MM.1S (cell line): ENCODE results near the gene TM7SF3.

ENCODE experiments used
- DNase-seq: peaks from one replicate; pipeline ENCODE4 v3.0.0-alpha.2; 2015
- H2AFZ ChIP-seq: fragments of 300-600 bp; sonication (generic); 2 replicates; pipeline ENCODE4 v1.6.0; 2016; ENCODE audit warnings: antibody characterized with exemption, low read length
- H3F3A ChIP-seq: fragments of 300-600 bp; sonication (generic); 2 replicates; pipeline ENCODE4 v1.6.1; 2016; ENCODE audit warnings: mild to moderate bottlenecking, antibody characterized with exemption, low read length, moderate library complexity, mixed read lengths; ENCODE audit not compliant: insufficient read depth
- H3K27ac ChIP-seq: fragments of 300-600 bp; sonication (generic); 2 replicates; pipeline ENCODE4 v1.5.1; 2016; ENCODE audit warnings: mild to moderate bottlenecking, low read length
- H3K27me3 ChIP-seq: fragments of 300-600 bp; sonication (generic); replicated peaks from 2 replicates; pipeline ENCODE4 v1.6.0; 2016; ENCODE audit warnings: low read length; ENCODE audit not compliant: insufficient read depth
- H3K36me3 ChIP-seq: fragments of 300-600 bp; sonication (generic); replicated peaks from 2 replicates; pipeline ENCODE4 v1.6.1; 2016; ENCODE audit warnings: mild to moderate bottlenecking, low read length, mixed read lengths; ENCODE audit not compliant: insufficient read depth
- H3K4me1 ChIP-seq: fragments of 300-600 bp; sonication (generic); 2 replicates; pipeline ENCODE4 v1.6.1; 2016; ENCODE audit warnings: low read length, mixed read lengths
- H3K4me2 ChIP-seq: fragments of 300-600 bp; sonication (generic); 2 replicates; pipeline ENCODE4 v1.6.0; 2016; ENCODE audit warnings: low read depth, low read length
- H3K4me3 ChIP-seq: fragments of 300-600 bp; sonication (generic); 2 replicates; pipeline ENCODE4 v1.5.1; 2016; ENCODE audit warnings: low read length, mixed read lengths
- H3K79me2 ChIP-seq: fragments of 300-600 bp; sonication (generic); 2 replicates; pipeline ENCODE4 v1.6.1; 2016; ENCODE audit warnings: mixed run types, low read length, mixed read lengths
- H3K9ac ChIP-seq: fragments of 300-600 bp; sonication (generic); 2 replicates; pipeline ENCODE4 v1.6.1; 2016; ENCODE audit warnings: low read length, mixed read lengths
- H3K9me2 ChIP-seq: fragments of 300-600 bp; sonication (generic); replicated peaks from 2 replicates; pipeline ENCODE4 v1.6.1; 2016; ENCODE audit warnings: mild to moderate bottlenecking, low read length, mixed read lengths; ENCODE audit not compliant: insufficient read depth
- H3K9me3 ChIP-seq: fragments of 300-600 bp; sonication (generic); replicated peaks from 2 replicates; pipeline ENCODE4 v1.6.1; 2016; ENCODE audit warnings: mild to moderate bottlenecking, low read length, mixed read lengths; ENCODE audit not compliant: insufficient read depth
- H4K20me1 ChIP-seq: fragments of 300-600 bp; sonication (generic); 2 replicates; pipeline ENCODE4 v1.6.1; 2016; ENCODE audit warnings: mild to moderate bottlenecking, low read length, moderate library complexity, mixed read lengths; ENCODE audit not compliant: insufficient read depth
- EZH2 ChIP-seq: fragments of 300-600 bp; sonication (generic); optimal IDR thresholded peaks from 2 replicates; pipeline ENCODE3; 2017; ENCODE audit warnings: low read depth, mild to moderate bottlenecking, antibody characterized with exemption, low read length, mixed read lengths
- EZH2phosphoT487 ChIP-seq: fragments of 300-600 bp; sonication (generic); IDR thresholded peaks from 2 replicates; pipeline ENCODE4 v1.6.1; 2018; ENCODE audit warnings: antibody characterized with exemption, low read length
- TF ChIP-seq, protein P1 (sequence below): fragments of 300-600 bp; sonication (generic); IDR thresholded peaks from 2 replicates; pipeline ENCODE4 v1.5.1; 2016; ENCODE audit warnings: antibody characterized with exemption, low read length, mixed read lengths

Gene TM7SF3

DNA sequence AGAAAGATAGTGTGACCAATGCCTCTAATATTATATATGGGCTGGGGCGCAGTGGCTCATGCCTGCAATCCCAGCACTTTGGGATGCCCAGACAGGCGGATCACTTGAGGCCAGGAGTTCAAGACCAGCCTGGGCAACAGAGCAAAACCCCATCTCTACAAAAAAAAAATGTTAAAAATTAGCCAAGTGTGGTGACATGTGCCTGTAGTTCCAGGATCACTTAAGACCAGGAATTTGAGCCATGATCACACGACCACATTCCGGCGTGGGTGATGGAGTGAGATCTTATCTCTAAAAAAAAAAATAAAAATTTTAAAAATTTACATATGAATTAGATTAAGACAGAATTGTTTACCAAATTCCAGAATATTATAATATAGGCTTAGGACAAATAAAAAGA, 12.0 kb downstream of the TM7SF3 start:
- Histone ChIP-seq H3F3A (no peaks in the 10 kb centered on the region), H3K27ac (no peak overlapping the region), H3K4me1 (no peaks in the 10 kb centered on the region), H3K9me2 (no peaks in the 10 kb centered on the region), H3K4me2 (no peak overlapping the region), H3K36me3 (no peaks in the 10 kb centered on the region), H2AFZ (no peak overlapping the region), H3K79me2 (peaks cover 19% of the 10 kb centered on the region; the same call in 1 of the 2 replicates), H3K9ac (no peak overlapping the region), H3K9me3 (no peaks in the 10 kb centered on the region), H4K20me1 (no peaks in the 10 kb centered on the region), H3K4me3 (no peak overlapping the region), H3K27me3 (no peaks in the 10 kb centered on the region)
- DNase-seq, result no peak
- TF ChIP-seq, protein P1, sequence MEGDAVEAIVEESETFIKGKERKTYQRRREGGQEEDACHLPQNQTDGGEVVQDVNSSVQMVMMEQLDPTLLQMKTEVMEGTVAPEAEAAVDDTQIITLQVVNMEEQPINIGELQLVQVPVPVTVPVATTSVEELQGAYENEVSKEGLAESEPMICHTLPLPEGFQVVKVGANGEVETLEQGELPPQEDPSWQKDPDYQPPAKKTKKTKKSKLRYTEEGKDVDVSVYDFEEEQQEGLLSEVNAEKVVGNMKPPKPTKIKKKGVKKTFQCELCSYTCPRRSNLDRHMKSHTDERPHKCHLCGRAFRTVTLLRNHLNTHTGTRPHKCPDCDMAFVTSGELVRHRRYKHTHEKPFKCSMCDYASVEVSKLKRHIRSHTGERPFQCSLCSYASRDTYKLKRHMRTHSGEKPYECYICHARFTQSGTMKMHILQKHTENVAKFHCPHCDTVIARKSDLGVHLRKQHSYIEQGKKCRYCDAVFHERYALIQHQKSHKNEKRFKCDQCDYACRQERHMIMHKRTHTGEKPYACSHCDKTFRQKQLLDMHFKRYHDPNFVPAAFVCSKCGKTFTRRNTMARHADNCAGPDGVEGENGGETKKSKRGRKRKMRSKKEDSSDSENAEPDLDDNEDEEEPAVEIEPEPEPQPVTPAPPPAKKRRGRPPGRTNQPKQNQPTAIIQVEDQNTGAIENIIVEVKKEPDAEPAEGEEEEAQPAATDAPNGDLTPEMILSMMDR, result no peak
- TF ChIP-seq EZH2phosphoT487 (no peak), EZH2 (no peak)

DNA sequence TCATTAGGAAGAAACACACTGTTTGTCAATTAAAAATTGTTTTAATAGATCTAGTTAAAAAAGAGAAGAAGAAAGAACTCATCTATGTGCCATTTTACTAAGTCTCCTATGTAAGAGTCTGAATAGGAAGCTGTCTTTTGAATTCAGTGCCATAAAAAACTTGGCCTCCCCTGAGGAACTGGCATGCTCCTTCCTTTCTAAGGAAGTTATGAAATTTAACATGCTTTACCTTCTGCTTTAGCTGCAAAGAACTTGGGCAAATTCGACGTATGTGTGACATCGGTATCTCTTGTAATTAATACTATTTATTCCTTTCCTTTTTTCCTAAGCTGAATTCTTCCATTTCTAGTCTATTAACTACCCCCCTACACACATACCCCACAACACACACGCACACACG, 12.5 kb downstream of the TM7SF3 start:
- H3K4me2 ChIP-seq, result no peak overlapping the region
- no peak overlapping the region for H3K27ac ChIP-seq
- no peaks in the 10 kb centered on the region for H3K9me3 ChIP-seq
- H3K9ac ChIP-seq, result no peak overlapping the region
- no peaks in the 10 kb centered on the region for H4K20me1 ChIP-seq
- TF ChIP-seq EZH2 (no peak), EZH2phosphoT487 (no peak)
- TF ChIP-seq, protein P1, result no peak
- peaks cover 16% of the 10 kb centered on the region; the same call in 1 of the 2 replicates for H3K79me2 ChIP-seq
- no peak for DNase-seq
- no peaks in the 10 kb centered on the region for H3K9me2 ChIP-seq
- no peaks in the 10 kb centered on the region for H3F3A ChIP-seq
- H3K36me3 ChIP-seq, result no peaks in the 10 kb centered on the region
- H3K4me3 ChIP-seq, result no peak overlapping the region
- no peaks in the 10 kb centered on the region for H3K4me1 ChIP-seq
- H3K27me3 ChIP-seq, result no peaks in the 10 kb centered on the region
- H2AFZ ChIP-seq, result no peak overlapping the region

DNA sequence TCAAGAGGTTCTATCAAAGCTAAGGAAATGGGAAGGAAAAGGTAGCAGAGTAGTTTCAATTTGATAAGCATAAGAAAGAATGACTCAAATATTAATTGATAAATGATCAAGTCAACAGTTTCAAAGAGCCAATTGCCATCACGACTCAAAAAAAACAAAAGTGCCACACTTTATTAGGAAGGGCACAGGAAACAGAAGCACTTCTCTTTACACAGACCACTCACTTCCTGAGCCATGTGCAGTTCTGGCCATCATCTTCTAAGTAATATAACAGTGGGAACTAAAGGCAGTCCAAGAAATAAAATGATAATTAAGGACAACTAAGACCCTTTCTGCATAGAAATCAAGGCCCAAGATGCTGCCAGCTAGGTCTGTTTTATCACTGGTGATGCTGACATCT, 13.2 kb downstream of the TM7SF3 start:
- Histone ChIP-seq H3K27ac (no peak overlapping the region), H3K4me3 (no peak overlapping the region), H4K20me1 (no peaks in the 10 kb centered on the region), H3K27me3 (no peaks in the 10 kb centered on the region), H3K9me2 (no peaks in the 10 kb centered on the region), H3F3A (no peaks in the 10 kb centered on the region), H3K4me2 (no peak overlapping the region), H2AFZ (no peak overlapping the region), H3K9me3 (no peaks in the 10 kb centered on the region), H3K79me2 (peaks cover 16% of the 10 kb centered on the region; the same call in 1 of the 2 replicates), H3K9ac (no peak overlapping the region), H3K36me3 (no peaks in the 10 kb centered on the region), H3K4me1 (no peaks in the 10 kb centered on the region)
- no peak for DNase-seq
- no peak for TF ChIP-seq EZH2phosphoT487
- TF ChIP-seq, protein P1, result no peak
- no peak for TF ChIP-seq EZH2
